DOHH2 (cell line): ENCODE data around the gene FGF21.
"Not testable (repeated sequence)": the region's sequence is repeated elsewhere in the genome, so short reads cannot be mapped to it uniquely, and the experiment has no call there.

Experiments
- H3F3A ChIP-seq: fragments of 200-600 bp; sonication (generic), shearing (Covaris generic); 2 replicates; pipeline ENCODE4 v1.6.0; 2016; ENCODE audit warnings: antibody characterized with exemption, mild to moderate bottlenecking; ENCODE audit not compliant: control insufficient read depth, insufficient read depth
- H3K27ac ChIP-seq: fragments of 200-600 bp; sonication (generic); 2 replicates; pipeline ENCODE4 v1.5.1; 2014; ENCODE audit warnings: low read depth, mild to moderate bottlenecking, low read length, moderate library complexity
- H3K27me3 ChIP-seq: fragments of 200-600 bp; sonication (generic); 2 replicates; pipeline ENCODE4 v1.6.1; 2014; ENCODE audit warnings: mild to moderate bottlenecking, low read length, mixed read lengths; ENCODE audit not compliant: control insufficient read depth
- H3K36me3 ChIP-seq: fragments of 200-600 bp; sonication (generic); 2 replicates; pipeline ENCODE4 v1.6.1; 2014; ENCODE audit warnings: mild to moderate bottlenecking, low read length, moderate library complexity, mixed read lengths; ENCODE audit not compliant: control insufficient read depth
- H3K4me1 ChIP-seq: fragments of 200-600 bp; sonication (generic); 2 replicates; pipeline ENCODE4 v1.6.1; 2014; ENCODE audit warnings: mild to moderate bottlenecking, low read length, mixed read lengths; ENCODE audit not compliant: control insufficient read depth
- H3K4me2 ChIP-seq: fragments of 200-600 bp; sonication (generic); 2 replicates; pipeline ENCODE4 v1.6.0; 2014; ENCODE audit warnings: mild to moderate bottlenecking, low read length, moderate library complexity
- H3K4me3 ChIP-seq: fragments of 200-600 bp; sonication (generic); 2 replicates; pipeline ENCODE4 v1.5.1; 2014; ENCODE audit warnings: mild to moderate bottlenecking, low read length, mixed read lengths
- H3K79me2 ChIP-seq: fragments of 200-600 bp; sonication (generic); 2 replicates; pipeline ENCODE4 v1.6.1; 2014; ENCODE audit warnings: mild to moderate bottlenecking, low read length, mixed read lengths; ENCODE audit not compliant: control insufficient read depth
- H3K9me2 ChIP-seq: fragments of 200-600 bp; sonication (generic); replicated peaks from 2 replicates; pipeline ENCODE4 v1.6.1; 2014; ENCODE audit warnings: mild to moderate bottlenecking, low read length, mixed read lengths; ENCODE audit not compliant: control insufficient read depth
- H3K9me3 ChIP-seq: fragments of 200-600 bp; sonication (generic); 2 replicates; pipeline ENCODE4 v1.6.1; 2014; ENCODE audit warnings: antibody characterized with exemption, low read length, mixed read lengths; ENCODE audit not compliant: control insufficient read depth, insufficient read depth
- H4K20me1 ChIP-seq: fragments of 200-600 bp; sonication (generic); 2 replicates; pipeline ENCODE4 v1.6.0; 2014; ENCODE audit warnings: low read depth, mild to moderate bottlenecking, antibody characterized with exemption, low read length, moderate library complexity; ENCODE audit not compliant: control insufficient read depth, insufficient read depth
- CTCF ChIP-seq: fragments of 200-600 bp; sonication (generic); IDR thresholded peaks from one replicate; pipeline ENCODE4 v1.5.1; 2014; ENCODE audit warnings: antibody characterized with exemption, mild to moderate bottlenecking, low read depth, low read length; ENCODE audit not compliant: poor library complexity, severe bottlenecking
- EZH2phosphoT487 ChIP-seq: fragments of 200-600 bp; sonication (generic); IDR thresholded peaks from 2 replicates; pipeline ENCODE4 v1.6.1; 2017; ENCODE audit warnings: borderline replicate concordance, mild to moderate bottlenecking, antibody characterized with exemption, low read length, moderate library complexity, mixed read lengths

FGF21 gene

GRCh38 chr19:48779636-48780035 is 24.3 kb downstream of the FGF21 start:
- H3K27me3 ChIP-seq, result no peaks in the 10 kb centered on the region
- no peak overlapping the region for H3K4me3 ChIP-seq
- H3K9me2 ChIP-seq, result no peaks in the 10 kb centered on the region
- peaks cover 22% of the 10 kb centered on the region for H3K4me1 ChIP-seq
- H3K4me2 ChIP-seq, result peak overlapping the region; percentile 5; the same call in 1 of the 2 replicates
- no peaks in the 10 kb centered on the region for H4K20me1 ChIP-seq
- no peak for TF ChIP-seq CTCF
- no peak for TF ChIP-seq EZH2phosphoT487
- no peak overlapping the region for H3K27ac ChIP-seq
- no peaks in the 10 kb centered on the region for H3K9me3 ChIP-seq
- H3K79me2 ChIP-seq, result no peaks in the 10 kb centered on the region
- no peaks in the 10 kb centered on the region for H3F3A ChIP-seq
- H3K36me3 ChIP-seq, result no peaks in the 10 kb centered on the region

GRCh38 chr19:48780631-48781391 is 25.5 kb downstream of the FGF21 start:
- H3K27ac ChIP-seq, result no peak overlapping the region
- no peaks in the 10 kb centered on the region for H3K79me2 ChIP-seq
- H3K9me3 ChIP-seq, result no peaks in the 10 kb centered on the region
- no peaks in the 10 kb centered on the region for H4K20me1 ChIP-seq
- H3F3A ChIP-seq, result no peaks in the 10 kb centered on the region
- no peaks in the 10 kb centered on the region for H3K27me3 ChIP-seq
- H3K4me2 ChIP-seq, result peak overlapping the region; percentile 20
- peaks cover 22% of the 10 kb centered on the region for H3K4me1 ChIP-seq
- no peak overlapping the region for H3K4me3 ChIP-seq
- TF ChIP-seq CTCF (no peak), EZH2phosphoT487 (no peak)
- H3K36me3 ChIP-seq, result no peaks in the 10 kb centered on the region
- H3K9me2 ChIP-seq, result no peaks in the 10 kb centered on the region

GRCh38 chr19:48784527-48784926 is 29.2 kb downstream of the FGF21 start:
- Histone ChIP-seq H3K27me3 (no peaks in the 10 kb centered on the region), H3K4me1 (peaks cover 19% of the 10 kb centered on the region), H3K9me2 (no peaks in the 10 kb centered on the region), H4K20me1 (no peaks in the 10 kb centered on the region), H3K79me2 (no peaks in the 10 kb centered on the region), H3K4me3 (no peak overlapping the region), H3K9me3 (no peaks in the 10 kb centered on the region), H3K36me3 (no peaks in the 10 kb centered on the region), H3F3A (no peaks in the 10 kb centered on the region), H3K4me2 (no peak overlapping the region), H3K27ac (no peak overlapping the region)
- TF ChIP-seq EZH2phosphoT487 (no peak), CTCF (no peak)

GRCh38 chr19:48786422-48786821 is 31.1 kb downstream of the FGF21 start:
- not testable (repeated sequence) for H3K27ac ChIP-seq, H3K79me2 ChIP-seq, H3K27me3 ChIP-seq, H3K9me3 ChIP-seq, H4K20me1 ChIP-seq, H3K4me2 ChIP-seq, H3K9me2 ChIP-seq, H3K4me1 ChIP-seq, H3F3A ChIP-seq, H3K4me3 ChIP-seq, H3K36me3 ChIP-seq

GRCh38 chr19:48787331-48787730 is 32.0 kb downstream of the FGF21 start:
- H3F3A ChIP-seq, H3K9me2 ChIP-seq, H3K4me3 ChIP-seq, H3K4me2 ChIP-seq, H3K27ac ChIP-seq, H3K27me3 ChIP-seq, H4K20me1 ChIP-seq, H3K4me1 ChIP-seq, H3K9me3 ChIP-seq, H3K36me3 ChIP-seq, H3K79me2 ChIP-seq: not testable (repeated sequence)
